Nephron progenitor cell (in vitro differentiated cells): ENCODE results near the gene ZFPM1.

ENCODE experiments used
- DNase-seq: peaks from one replicate; pipeline ENCODE4 v3.0.0; 2021
- H3K27ac Mint-ChIP-seq: 2 replicates; pipeline ENCODE4 v1.8.0; 2021; ENCODE audit warnings: mild to moderate bottlenecking, moderate library complexity, mixed read lengths
- H3K27me3 Mint-ChIP-seq: 2 replicates; pipeline ENCODE4 v1.8.0; 2021; ENCODE audit warnings: mild to moderate bottlenecking, low read depth, mixed read lengths; ENCODE audit not compliant: poor library complexity
- H3K36me3 Mint-ChIP-seq: 2 replicates; pipeline ENCODE4 v1.8.0; 2021; ENCODE audit warnings: low read depth, mixed read lengths
- H3K4me1 Mint-ChIP-seq: 2 replicates; pipeline ENCODE4 v1.8.0; 2021; ENCODE audit warnings: mixed read lengths
- H3K4me3 Mint-ChIP-seq: 2 replicates; pipeline ENCODE4 v1.8.0; 2021; ENCODE audit warnings: mild to moderate bottlenecking, moderate library complexity, mixed read lengths
- H3K9me3 Mint-ChIP-seq: 2 replicates; pipeline ENCODE4 v1.8.0; 2021; ENCODE audit warnings: mild to moderate bottlenecking, moderate library complexity, mixed read lengths
- TF ChIP-seq, protein P1 (sequence below): fragments of 200-600 bp; sonication (generic); IDR thresholded peaks from 2 replicates; pipeline ENCODE4 v1.5.0; 2021; ENCODE audit warnings: antibody characterized with exemption

Gene ZFPM1

DNA sequence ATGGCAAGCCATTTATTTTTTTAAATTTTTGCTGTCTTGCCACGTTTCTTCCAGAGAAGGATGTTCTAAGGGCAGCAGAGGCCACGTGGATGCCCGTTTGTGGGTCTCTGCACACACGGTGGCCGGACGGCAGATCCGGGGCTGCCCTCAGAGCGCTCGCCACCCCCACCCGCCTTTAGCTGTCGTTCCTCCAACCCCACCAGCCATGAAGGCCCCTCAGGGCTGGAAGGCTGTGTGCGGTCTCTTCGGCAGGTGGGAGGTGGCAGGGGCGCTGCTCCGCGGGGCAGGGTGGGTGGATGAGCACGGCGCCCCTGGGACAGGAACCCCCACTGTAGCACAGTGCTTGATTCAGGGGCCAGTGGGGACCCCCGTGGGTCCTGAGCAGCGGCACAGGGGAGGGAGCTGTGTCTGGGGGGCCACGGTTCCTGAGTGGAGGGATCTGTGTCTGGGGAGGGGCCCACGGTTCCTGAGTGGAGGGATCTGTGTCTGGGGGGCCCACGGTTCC, 49.7 kb downstream of the ZFPM1 start:
- Mint-ChIP-seq H3K27me3 (no peaks in the 10 kb centered on the region), H3K9me3 (no peaks in the 10 kb centered on the region), H3K4me3 (no peak overlapping the region), H3K27ac (no peak overlapping the region), H3K36me3 (no peaks in the 10 kb centered on the region), H3K4me1 (peaks cover 16% of the 10 kb centered on the region)
- TF ChIP-seq, protein P1, sequence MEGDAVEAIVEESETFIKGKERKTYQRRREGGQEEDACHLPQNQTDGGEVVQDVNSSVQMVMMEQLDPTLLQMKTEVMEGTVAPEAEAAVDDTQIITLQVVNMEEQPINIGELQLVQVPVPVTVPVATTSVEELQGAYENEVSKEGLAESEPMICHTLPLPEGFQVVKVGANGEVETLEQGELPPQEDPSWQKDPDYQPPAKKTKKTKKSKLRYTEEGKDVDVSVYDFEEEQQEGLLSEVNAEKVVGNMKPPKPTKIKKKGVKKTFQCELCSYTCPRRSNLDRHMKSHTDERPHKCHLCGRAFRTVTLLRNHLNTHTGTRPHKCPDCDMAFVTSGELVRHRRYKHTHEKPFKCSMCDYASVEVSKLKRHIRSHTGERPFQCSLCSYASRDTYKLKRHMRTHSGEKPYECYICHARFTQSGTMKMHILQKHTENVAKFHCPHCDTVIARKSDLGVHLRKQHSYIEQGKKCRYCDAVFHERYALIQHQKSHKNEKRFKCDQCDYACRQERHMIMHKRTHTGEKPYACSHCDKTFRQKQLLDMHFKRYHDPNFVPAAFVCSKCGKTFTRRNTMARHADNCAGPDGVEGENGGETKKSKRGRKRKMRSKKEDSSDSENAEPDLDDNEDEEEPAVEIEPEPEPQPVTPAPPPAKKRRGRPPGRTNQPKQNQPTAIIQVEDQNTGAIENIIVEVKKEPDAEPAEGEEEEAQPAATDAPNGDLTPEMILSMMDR = no peak
- DNase-seq = no peak

DNA sequence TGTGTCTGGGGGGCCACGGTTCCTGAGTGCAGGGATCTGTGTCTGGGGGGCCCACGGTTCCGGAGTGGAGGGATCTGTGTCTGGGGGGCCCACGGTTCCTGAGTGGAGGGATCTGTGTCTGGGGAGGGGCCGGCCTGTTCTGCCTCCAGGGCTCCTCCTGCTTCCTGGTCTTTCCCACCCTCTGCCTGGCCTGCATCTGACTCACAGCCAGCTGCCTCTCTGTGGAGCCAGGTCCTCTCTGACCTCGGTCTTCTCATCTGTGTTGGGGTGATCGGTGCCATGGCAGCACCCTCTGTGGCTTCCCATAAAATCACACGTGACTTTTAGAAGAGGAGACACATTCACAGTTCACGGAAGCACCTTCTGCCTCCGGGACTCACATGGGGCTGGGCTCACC, 50.3 kb downstream of the ZFPM1 start:
- no peaks in the 10 kb centered on the region for H3K36me3 Mint-ChIP-seq
- H3K9me3 Mint-ChIP-seq = no peaks in the 10 kb centered on the region
- H3K4me1 Mint-ChIP-seq = peaks cover 12% of the 10 kb centered on the region
- H3K27me3 Mint-ChIP-seq = no peaks in the 10 kb centered on the region
- no peak overlapping the region for H3K27ac Mint-ChIP-seq
- H3K4me3 Mint-ChIP-seq = no peak overlapping the region
- TF ChIP-seq, protein P1 = no peak
- DNase-seq = no peak

DNA sequence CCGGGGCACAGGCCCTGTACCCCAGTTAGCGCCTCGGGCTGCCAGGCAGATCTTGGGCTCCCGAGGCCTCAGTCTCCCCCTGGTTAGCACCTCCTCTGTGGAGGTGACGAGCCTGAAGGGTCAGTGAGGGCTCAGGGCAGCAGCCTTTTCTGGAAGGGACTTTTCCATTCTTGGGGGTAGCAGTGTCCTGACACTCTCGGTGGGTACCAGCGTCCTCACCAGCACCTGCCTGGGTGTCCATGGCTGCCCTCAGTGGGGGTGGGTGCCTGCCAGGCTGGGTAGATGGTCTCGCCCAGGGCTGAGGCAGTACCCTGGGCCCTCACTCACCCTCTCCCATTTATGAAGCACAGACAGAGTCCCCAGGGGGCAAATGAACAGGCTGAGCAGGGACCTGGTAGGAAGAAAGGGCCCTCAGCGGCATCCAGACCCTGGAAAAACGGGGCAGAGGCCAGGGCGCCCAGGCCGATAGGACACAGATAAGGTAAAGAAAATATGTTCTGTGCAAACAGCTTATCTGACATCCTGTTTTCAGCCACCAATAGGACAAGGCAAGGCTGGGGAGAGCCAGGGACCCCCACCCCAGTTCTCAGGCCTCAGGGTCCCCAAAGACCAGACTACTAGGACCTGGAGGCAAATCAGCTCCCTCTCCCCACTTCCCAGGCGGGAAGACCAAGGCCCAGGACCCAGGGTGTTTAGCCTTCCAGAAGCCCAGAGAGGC, 50.9 kb downstream of the ZFPM1 start:
- Mint-ChIP-seq H3K27me3 (no peaks in the 10 kb centered on the region), H3K27ac (no peak overlapping the region), H3K9me3 (no peaks in the 10 kb centered on the region), H3K4me3 (no peak overlapping the region), H3K36me3 (no peaks in the 10 kb centered on the region), H3K4me1 (peaks cover 10% of the 10 kb centered on the region)
- TF ChIP-seq, protein P1 = no peak
- DNase-seq = no peak

DNA sequence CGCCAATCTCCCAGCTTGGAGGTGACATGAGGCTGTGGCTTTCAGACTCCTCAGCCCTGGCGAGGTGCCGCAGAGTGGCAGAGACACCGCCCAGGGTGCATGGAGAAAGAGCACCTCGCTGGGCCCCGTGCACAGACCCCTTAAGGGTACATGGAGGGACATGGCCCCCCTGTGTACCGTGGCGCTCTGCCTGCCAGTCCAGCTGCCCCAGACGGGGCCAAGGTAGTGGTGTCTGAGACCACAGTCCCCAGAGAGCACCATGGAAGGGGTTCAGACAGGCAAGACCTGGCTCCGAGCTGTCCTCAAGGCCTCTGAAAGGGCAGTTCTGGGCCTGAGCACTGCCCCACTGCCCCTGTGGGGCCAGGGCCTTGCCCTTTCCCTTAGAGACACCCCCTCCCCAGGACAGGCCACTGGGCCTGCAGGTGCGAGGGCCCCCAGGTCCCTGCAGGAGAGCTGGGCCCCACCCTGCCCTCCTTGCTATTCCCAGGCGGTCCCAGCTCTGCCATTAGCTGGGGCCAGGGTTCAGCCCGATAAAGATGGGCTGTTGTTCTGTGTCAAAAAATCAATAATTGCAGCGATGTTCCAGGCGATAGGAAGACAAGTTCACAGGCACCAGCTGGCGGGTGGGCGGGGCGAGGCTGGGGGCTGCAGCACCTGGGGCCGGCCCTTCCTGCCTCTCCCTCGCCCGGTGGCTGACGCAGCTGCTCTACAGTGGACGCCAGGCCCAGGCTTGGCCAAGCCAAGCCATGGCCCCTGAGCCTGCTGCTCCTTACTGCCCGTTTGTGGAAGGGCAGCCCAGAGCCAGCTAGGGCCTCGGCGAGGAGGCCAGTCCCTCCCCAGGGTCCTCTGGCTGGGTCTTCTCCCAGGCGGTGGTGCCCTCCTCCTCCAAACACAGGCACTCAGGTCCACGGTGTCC, 51.7 kb downstream of the ZFPM1 start:
- Mint-ChIP-seq H3K9me3 (no peaks in the 10 kb centered on the region), H3K27ac (no peak overlapping the region)
- DNase-seq = no peak

DNA sequence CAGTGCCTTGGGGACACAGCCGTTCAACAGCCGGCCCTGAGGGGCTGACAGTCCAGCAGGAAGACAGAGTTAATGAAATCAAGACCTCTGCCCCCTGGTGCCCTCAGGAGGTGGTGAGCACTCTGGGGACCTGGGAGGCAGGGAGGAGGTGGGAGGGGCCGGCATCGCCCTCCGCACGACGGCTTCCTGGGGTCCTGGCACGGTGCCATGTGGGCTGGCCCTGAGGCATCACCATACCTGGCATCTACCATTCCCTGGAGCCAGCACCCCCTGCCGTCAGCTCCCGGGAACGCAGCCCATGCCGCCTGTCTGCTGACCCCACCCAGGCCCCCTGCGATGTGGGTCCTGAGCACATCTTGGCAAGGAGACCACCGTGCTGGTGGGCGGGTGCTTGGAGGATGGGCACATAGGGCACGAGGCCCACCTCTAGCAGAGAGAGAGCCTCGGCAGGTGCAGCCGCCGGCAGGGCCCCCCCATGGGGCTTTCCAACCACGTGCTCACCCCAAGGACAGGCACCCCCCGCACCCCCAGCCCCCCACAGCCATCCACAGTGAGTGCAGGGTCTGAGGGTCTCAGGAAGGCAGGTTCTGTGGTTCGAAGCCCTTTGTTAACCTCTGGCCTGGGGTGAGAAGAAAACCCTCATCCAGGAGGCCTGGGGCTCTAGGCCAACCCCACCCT, 52.5 kb downstream of the ZFPM1 start:
- TF ChIP-seq, protein P1 = peak; percentile 23
- Mint-ChIP-seq H3K27me3 (no peaks in the 10 kb centered on the region), H3K27ac (no peak overlapping the region), H3K4me3 (no peak overlapping the region), H3K4me1 (peaks cover 9% of the 10 kb centered on the region), H3K9me3 (no peaks in the 10 kb centered on the region), H3K36me3 (no peaks in the 10 kb centered on the region)
- DNase-seq = peak; percentile 46

More for the DNA sequence above, 51.7 kb downstream of the ZFPM1 start:
- no peaks in the 10 kb centered on the region for H3K27me3 Mint-ChIP-seq
- H3K4me1 Mint-ChIP-seq = peaks cover 9% of the 10 kb centered on the region
- H3K4me3 Mint-ChIP-seq = no peak overlapping the region
- no peaks in the 10 kb centered on the region for H3K36me3 Mint-ChIP-seq
- TF ChIP-seq, protein P1 = no peak
